Measurements from ENCODE around the gene PHETA1.

The PHETA1 gene

GRCh38 chr12:111409780-111410430, 41.0 kb upstream of the PHETA1 start:
- ChIA-PET CTCF (interaction anchor here (1.0 to 1.1 kb wide), 2 partner anchors 16 to 42 kb away, joined by 3 to 4 read pairs; no protein-coding TSS in a partner anchor), POLR2A (no interaction called here)
- no peak for DNase-seq (ENCODE audit: extremely low spot score)
- TF ChIP-seq NFRKB (IDR thresholded peaks at IDR 0.05) (no peak), ARNT (IDR thresholded peaks at IDR 0.05) (no peak), HDGF (IDR thresholded peaks at IDR 0.05; ENCODE audit: borderline replicate concordance) (no peak), FOXK2 (IDR thresholded peaks at IDR 0.05) (no peak), FOXM1 (IDR thresholded peaks at IDR 0.05; ENCODE audit: borderline replicate concordance) (no peak), FOXA1 (IDR thresholded peaks at IDR 0.05) (no peak), L3MBTL2 (conservative IDR thresholded peaks at IDR 0.05) (no peak), ZNF384 (IDR thresholded peaks at IDR 0.05) (no peak), SUZ12 (IDR thresholded peaks at IDR 0.05) (no peak), CTBP1 (IDR thresholded peaks at IDR 0.05; ENCODE audit: borderline replicate concordance) (no peak), SP1 (IDR thresholded peaks at IDR 0.05) (no peak), ELF4 (IDR thresholded peaks at IDR 0.05) (no peak), TARDBP (IDR thresholded peaks at IDR 0.05) (no peak), LEF1 (IDR thresholded peaks at IDR 0.05; ENCODE audit: borderline replicate concordance) (no peak), BHLHE40 (IDR thresholded peaks at IDR 0.05; ENCODE audit: borderline replicate concordance) (no peak)
- TF ChIP-seq, protein P1, sequence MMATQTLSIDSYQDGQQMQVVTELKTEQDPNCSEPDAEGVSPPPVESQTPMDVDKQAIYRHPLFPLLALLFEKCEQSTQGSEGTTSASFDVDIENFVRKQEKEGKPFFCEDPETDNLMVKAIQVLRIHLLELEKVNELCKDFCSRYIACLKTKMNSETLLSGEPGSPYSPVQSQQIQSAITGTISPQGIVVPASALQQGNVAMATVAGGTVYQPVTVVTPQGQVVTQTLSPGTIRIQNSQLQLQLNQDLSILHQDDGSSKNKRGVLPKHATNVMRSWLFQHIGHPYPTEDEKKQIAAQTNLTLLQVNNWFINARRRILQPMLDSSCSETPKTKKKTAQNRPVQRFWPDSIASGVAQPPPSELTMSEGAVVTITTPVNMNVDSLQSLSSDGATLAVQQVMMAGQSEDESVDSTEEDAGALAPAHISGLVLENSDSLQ (IDR thresholded peaks at IDR 0.05): no peak

DNA sequence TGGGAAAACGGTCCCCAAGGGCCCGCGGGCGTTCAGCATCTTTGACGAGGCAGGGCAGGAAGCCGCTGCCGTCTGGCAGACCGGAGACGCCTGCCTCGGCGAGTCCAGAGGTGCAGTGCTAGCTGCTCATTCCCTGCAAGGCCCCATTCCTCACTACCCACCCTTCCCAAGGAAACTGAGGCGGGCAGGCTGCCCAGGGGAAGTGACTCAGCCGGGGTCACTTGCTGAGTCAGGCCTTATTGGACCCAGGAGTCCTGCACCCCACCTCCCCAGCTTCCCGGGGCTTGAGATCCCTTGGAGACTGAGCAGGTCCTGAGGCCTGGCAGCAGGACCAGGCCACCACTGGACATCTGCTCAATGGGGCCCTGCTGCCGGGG, 40.5 kb upstream of the PHETA1 start:
- CTCF ChIA-PET: no interaction called here
- no peak for DNase-seq (ENCODE audit: extremely low spot score)

GRCh38 chr12:111408686-111409402, 39.9 kb upstream of the PHETA1 start:
- ChIA-PET POLR2A (interaction anchor here (0.8 kb wide), 1 partner anchor 12 kb away, joined by 3 read pairs; no protein-coding TSS in a partner anchor), CTCF (no interaction called here)
- DNase-seq (ENCODE audit: extremely low spot score): no peak
- TF ChIP-seq SUZ12 (IDR thresholded peaks at IDR 0.05) (no peak), BHLHE40 (IDR thresholded peaks at IDR 0.05; ENCODE audit: borderline replicate concordance) (no peak), LEF1 (IDR thresholded peaks at IDR 0.05; ENCODE audit: borderline replicate concordance) (no peak), FOXK2 (IDR thresholded peaks at IDR 0.05) (no peak), ELF4 (IDR thresholded peaks at IDR 0.05) (no peak), FOXA1 (IDR thresholded peaks at IDR 0.05) (no peak), FOXM1 (IDR thresholded peaks at IDR 0.05; ENCODE audit: borderline replicate concordance) (no peak), ZNF384 (IDR thresholded peaks at IDR 0.05) (no peak), ARNT (IDR thresholded peaks at IDR 0.05) (no peak), SP1 (IDR thresholded peaks at IDR 0.05) (no peak), L3MBTL2 (conservative IDR thresholded peaks at IDR 0.05) (no peak), HDGF (IDR thresholded peaks at IDR 0.05; ENCODE audit: borderline replicate concordance) (no peak), CTBP1 (IDR thresholded peaks at IDR 0.05; ENCODE audit: borderline replicate concordance) (no peak), TARDBP (IDR thresholded peaks at IDR 0.05) (no peak), NFRKB (IDR thresholded peaks at IDR 0.05) (no peak)
- TF ChIP-seq, protein P1 (IDR thresholded peaks at IDR 0.05): no peak

More for the DNA sequence above, 40.5 kb upstream of the PHETA1 start:
- TF ChIP-seq BHLHE40 (IDR thresholded peaks at IDR 0.05; ENCODE audit: borderline replicate concordance): no peak
- TF ChIP-seq ARNT (IDR thresholded peaks at IDR 0.05): no peak
- TF ChIP-seq, protein P1 (IDR thresholded peaks at IDR 0.05): no peak
- POLR2A ChIA-PET: no interaction called here

DNA sequence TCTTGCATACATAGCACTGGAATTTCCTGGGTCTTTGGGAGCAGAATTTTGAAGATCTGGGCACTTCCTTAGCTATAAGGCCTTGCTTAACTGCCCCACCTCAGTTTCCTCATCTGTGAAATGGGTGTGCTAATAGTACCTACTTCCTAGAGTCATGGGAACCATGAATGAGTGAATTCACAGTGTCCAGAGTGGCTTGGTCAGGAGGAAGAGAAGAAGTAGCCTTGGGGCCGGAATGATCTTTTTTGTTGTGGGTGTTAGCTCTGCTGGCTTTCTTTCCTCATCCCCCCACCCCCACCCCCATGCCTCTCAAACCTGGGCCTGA, 39.2 kb upstream of the PHETA1 start:
- TF ChIP-seq ZNF384 (IDR thresholded peaks at IDR 0.05): no peak
- no peak for TF ChIP-seq ARNT (IDR thresholded peaks at IDR 0.05)
- TF ChIP-seq FOXA1 (IDR thresholded peaks at IDR 0.05): no peak
- TF ChIP-seq, protein P1 (IDR thresholded peaks at IDR 0.05): no peak
- no peak for TF ChIP-seq SUZ12 (IDR thresholded peaks at IDR 0.05)
- TF ChIP-seq L3MBTL2 (conservative IDR thresholded peaks at IDR 0.05): no peak
- no peak for TF ChIP-seq NFRKB (IDR thresholded peaks at IDR 0.05)
- TF ChIP-seq ELF4 (IDR thresholded peaks at IDR 0.05): no peak
- no peak for TF ChIP-seq SP1 (IDR thresholded peaks at IDR 0.05)
- TF ChIP-seq LEF1 (IDR thresholded peaks at IDR 0.05; ENCODE audit: borderline replicate concordance): no peak
- TF ChIP-seq CTBP1 (IDR thresholded peaks at IDR 0.05; ENCODE audit: borderline replicate concordance): no peak
- TF ChIP-seq BHLHE40 (IDR thresholded peaks at IDR 0.05; ENCODE audit: borderline replicate concordance): no peak
- TF ChIP-seq HDGF (IDR thresholded peaks at IDR 0.05; ENCODE audit: borderline replicate concordance): no peak
- no peak for TF ChIP-seq FOXM1 (IDR thresholded peaks at IDR 0.05; ENCODE audit: borderline replicate concordance)
- no peak for TF ChIP-seq FOXK2 (IDR thresholded peaks at IDR 0.05)
- no peak for TF ChIP-seq TARDBP (IDR thresholded peaks at IDR 0.05)
- CTCF ChIA-PET: no interaction called here
- DNase-seq (ENCODE audit: extremely low spot score): no peak
- POLR2A ChIA-PET: interaction anchor here (0.8 kb wide), 1 partner anchor 11 kb away, joined by 3 read pairs; no protein-coding TSS in a partner anchor

DNA sequence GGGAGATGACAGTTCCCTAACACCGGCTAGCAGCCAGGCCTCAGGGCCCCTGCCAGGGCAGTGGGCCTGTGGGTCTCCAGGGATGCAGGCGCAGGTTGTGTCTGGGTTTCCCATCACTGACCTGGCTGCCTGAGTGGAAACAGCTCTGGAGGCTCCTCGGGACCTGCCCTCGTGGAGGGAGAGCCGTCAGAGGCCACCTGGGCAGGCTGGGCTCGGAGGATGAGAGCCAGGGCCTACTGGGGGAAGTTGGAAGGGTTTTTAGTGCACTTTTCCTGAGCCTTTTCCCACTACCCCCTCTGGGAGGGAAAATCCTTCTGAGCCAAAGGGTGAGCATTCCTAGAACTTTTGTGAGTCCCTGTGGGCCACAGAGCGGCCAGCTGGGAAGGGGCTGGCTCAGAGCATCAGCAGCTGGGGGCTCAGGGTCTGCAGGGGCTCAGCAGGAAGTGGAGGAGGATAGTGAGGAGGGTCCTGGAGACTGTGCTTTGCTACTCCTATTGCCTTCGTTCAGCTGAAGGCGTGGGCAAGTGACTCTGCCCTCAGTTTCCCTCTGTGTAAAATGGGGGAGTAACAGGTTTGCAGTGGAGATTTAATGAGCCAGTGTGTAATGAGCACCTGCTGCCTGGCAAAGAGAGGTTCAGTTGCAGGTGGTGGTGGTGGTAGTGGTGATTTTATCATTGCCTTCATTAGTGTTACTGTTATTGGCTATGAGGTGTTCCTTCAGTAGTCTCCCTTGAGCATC, 38.7 kb upstream of the PHETA1 start:
- CTCF ChIA-PET: no interaction called here

More for the DNA sequence above, 38.7 kb upstream of the PHETA1 start:
- DNase-seq (ENCODE audit: extremely low spot score): no peak
- TF ChIP-seq FOXA1 (IDR thresholded peaks at IDR 0.05) (no peak), ARNT (IDR thresholded peaks at IDR 0.05) (no peak), CTBP1 (IDR thresholded peaks at IDR 0.05; ENCODE audit: borderline replicate concordance) (no peak), L3MBTL2 (conservative IDR thresholded peaks at IDR 0.05) (no peak)
- POLR2A ChIA-PET: no interaction called here

All from HEK293T (cell line).